DMS 273 treated with DMSO at 0.1 percent for 48 hours (cell line): Measurements from ENCODE around the gene CERK.
"Not testable (repeated sequence)": the region's sequence is repeated elsewhere in the genome, so short reads cannot be mapped to it uniquely, and the experiment has no call there.

Experiments used
- DNase-seq: peaks from one replicate; lab custom pipeline; 2025; lab: John Stamatoyannopoulos, UW

CERK gene

DNA sequence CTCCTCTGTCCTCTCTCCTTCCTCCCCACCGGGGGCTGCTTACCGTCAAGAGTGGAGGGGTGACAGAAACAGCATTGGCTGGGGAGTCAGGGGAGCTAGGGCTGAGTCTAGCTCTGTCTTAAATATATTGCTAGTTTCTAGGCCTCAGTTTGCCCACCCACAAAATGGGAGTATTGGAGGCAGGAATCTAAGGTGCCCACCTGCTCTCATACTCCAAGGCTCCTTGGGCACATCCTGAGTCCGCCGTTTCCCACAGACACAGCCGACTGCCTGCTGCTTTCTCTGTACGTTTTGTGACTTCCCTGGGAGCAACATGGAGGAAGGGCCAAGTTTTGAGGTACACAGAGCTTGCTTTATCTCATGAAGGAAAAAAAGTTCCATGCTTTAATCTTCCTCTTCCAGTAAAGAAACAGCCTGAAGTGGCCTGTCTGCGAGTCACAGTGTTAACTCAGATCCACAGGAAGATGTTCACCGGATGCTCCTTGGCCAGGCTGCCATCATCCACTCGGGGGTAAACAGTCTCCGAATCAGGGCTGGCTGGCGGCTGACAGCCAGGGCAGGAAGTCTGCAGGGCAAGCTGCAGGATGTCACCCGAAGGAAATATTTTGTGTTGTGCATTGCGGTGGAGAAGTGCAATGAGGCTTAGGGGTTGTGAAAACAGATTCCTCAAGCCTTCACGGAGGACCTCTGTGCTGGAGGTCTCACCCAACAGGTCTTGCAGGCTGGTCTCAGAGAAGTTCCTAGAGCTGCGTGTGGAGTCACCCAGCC is 11.0 kb upstream of the CERK start:
- no peak for DNase-seq

- no peak for DNase-seq
Measured at GRCh38 chr22:46748206-46748907, 10.3 kb upstream of the CERK start.

DNA sequence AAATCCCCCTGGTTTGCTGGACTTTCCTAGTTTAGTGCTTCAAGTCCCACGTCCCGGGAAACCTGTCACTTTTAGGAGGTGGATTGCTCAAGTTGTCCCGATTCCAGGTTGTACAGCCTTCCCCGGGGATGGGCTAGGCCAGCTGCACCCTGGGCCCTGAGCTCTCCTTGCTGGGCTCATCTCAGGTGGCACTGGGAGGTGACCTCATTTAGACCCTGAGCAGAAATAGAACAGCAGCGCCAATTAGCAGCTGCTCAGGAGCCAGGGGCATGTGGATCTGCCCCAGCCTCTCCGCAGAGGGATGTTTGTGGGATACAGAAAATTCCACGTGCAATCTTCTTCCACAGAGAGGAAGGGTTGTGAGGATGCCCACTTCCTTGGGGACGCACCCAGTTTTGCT is 9.6 kb upstream of the CERK start:
- no peak for DNase-seq

DNA sequence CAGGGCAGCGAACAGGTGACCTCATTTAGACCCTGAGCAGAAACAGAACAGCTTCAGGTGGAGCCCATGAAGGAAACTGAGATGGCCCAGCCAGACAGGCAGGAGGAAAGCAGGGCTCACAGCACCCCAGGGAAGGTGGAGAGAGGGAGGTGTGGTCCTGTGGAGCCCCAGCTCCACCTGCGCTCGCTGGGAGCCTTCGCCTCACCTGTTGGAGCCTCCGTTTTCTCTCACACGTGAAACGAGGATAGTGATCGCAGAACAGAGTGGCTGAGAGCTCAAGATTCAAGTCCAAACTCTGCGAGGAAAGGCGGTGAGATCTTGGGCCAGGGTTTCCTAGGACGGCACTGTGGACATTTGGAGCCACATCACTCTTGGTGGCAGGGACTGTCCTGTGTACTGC is 8.6 kb upstream of the CERK start:
- no peak for DNase-seq

GRCh38 chr22:46746192-46746591 is 8.1 kb upstream of the CERK start:
- no peak for DNase-seq

DNA sequence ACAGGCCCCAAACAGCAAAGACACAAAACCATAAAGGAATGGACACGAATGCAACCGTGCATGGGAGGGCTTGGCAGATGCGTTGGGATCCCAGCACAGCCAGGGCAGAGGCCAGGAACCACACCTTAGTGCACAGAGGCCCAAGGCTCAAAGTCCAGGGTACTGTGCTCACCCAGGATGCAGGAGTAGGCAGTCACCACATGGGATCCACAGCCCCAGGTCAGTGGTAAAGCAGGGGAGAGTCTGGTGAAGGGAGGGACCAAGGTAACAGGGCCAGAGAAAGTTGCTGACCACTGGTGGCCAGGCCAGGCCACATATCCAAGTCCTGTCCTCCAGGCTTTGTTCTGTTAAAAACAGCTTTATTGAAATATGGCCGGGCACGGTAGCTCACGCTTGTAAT is 6.5 kb upstream of the CERK start:
- no peak for DNase-seq

GRCh38 chr22:46742576-46743221 is 4.6 kb upstream of the CERK start:
- DNase-seq = no peak

DNA sequence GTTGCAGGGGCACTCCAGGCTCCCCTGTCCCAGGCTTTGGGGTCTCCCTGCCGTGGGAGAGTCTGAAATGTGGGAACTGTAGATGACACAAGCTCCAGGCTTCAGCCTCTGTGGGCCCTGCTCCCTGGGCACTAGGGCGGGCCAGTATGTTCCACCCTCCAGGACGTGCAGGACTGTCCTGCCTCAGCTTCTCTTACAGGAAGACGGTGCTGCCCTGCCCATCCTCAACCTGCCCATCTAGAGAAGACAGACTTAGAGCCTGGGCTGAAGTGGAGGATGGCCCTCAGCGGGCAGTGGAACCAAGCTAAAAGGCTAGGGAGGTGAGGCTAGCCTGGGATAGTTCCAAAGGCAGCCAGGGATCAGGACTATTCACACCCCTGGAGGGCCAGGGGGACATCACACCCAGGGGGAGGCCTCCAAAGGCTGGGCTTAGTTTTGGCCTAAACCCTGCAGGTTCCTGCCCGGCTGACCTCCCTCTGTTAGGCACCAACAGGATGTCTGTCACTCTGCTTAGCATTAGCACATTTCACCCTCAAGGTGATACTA is 4.0 kb upstream of the CERK start:
- no peak for DNase-seq

DNA sequence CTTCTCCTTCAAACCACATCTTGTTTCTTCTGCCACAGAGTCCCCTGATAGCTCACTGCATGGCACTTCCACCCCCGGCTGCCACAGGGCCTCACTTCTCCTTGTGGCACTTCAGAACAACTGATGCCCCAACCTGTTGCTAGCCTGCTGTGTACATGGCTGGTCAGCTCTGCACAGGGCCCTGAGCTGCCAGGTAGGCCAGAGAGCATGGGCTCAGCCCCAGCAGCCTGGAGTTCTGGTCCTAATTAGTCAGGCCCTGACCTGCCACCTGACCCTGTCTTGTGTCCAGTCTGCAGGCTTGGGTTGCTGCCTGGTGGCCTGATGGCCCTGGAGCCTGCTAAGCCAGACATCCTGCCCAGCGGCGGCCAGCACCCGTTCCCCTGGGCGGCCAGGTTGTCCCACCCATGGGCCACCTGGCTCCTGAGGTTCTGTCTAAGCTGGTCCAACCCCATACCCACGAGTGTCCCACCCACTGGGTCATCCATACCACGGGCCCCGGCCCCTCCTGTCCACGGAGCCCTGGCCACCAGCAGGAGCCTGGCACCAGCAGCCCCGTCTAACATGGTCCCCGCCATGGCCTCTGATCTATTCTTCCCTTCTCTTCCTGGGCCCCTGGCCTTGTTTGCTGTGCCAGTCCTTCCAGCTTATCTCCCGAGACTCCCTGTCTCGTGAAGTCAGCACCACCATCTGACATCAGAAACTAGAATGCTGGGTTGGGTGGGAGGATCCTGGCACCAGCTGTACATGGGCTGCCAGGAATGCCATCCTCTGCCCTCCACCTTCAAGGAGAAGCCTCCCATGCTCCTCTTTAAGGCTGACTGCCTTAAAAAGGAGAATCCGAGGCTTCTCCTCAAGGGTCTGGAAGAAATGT is 3.1 kb upstream of the CERK start:
- no peak for DNase-seq

DNA sequence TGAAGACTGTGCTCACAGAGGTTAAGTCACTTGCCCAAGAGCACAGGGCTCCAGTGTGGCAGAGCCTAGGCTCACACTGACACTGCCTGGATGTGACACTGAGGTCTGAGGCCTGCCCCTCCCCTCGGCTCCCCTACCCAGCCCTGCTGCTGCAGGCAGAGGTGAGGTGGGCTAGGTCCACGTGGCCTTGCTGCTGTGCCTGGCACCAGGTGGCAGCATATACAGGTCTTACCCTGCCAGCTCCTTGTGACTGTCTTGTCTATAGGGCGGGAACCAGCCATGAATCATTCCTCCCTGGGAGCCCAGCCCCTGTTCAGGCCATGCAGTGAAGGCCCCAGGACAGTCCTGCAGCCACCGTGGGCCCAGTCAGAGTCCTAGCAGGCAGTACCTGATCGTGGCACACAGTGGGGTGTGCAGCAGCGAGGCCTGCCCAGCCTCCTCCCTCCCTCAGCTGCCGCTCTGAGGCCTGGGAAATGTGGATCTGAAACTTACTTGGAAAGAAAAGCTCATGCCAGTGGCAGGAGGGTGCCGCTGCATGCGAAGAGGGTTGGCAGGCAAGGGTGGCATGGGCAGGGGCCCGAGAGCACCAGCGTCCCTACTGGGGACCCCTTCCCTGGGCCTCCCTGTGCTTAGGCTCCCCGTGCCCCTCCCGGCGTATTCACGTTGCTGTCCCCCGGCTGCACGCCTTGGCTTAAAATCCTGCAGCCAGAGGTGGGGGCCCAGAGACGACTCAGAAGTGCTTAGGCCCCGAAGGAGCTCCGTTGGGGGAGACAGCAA is 1.2 kb upstream of the CERK start:
- no peak for DNase-seq

- no peak for DNase-seq
Measured at GRCh38 chr22:46738647-46739093, 618 bp upstream of the CERK start.

DNA sequence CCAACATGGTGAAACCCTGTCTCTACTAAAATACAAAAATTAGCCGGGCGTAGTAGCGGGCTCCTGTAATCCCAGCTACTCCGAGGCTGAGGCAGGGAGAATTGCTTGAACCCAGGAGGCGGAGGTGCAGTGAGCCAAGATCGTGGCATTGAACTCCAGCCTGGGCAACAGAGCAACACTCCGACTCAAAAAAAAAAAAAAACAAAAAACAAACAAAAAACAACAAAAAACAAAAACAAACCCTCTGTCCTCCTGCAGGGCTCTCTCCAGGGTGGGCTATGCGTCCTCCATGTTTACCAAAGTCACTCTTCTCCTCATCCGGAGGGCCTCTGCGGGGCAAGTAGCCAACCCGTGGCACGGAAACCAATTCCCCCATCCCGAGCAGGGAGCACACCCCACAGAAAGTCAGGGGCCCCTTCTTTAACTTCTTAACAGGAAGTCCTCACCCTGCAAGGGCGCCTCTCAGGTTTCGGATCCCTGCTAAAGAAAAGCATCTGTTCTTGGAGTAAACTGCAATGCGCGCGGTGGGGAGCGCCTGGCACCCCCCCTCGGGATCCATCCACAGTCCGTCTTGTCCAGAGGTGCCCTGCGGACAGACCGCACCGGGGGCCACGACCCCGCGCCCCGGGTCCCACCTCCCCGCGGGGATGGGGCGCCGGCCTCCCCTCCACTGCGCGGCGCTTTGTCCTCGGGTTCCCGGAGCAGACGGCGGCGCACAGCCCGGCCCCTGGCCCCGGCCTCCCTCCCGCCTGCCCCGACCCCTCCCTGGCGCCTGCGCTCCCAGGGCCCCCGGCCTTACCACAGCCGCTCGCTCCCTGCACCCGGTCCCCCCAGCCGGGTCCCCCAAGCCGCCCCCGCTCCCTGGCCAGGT is 712 bp downstream of the CERK start:
- no peak for DNase-seq

GRCh38 chr22:46736705-46737104 is 1.3 kb downstream of the CERK start:
- DNase-seq = no peak

DNA sequence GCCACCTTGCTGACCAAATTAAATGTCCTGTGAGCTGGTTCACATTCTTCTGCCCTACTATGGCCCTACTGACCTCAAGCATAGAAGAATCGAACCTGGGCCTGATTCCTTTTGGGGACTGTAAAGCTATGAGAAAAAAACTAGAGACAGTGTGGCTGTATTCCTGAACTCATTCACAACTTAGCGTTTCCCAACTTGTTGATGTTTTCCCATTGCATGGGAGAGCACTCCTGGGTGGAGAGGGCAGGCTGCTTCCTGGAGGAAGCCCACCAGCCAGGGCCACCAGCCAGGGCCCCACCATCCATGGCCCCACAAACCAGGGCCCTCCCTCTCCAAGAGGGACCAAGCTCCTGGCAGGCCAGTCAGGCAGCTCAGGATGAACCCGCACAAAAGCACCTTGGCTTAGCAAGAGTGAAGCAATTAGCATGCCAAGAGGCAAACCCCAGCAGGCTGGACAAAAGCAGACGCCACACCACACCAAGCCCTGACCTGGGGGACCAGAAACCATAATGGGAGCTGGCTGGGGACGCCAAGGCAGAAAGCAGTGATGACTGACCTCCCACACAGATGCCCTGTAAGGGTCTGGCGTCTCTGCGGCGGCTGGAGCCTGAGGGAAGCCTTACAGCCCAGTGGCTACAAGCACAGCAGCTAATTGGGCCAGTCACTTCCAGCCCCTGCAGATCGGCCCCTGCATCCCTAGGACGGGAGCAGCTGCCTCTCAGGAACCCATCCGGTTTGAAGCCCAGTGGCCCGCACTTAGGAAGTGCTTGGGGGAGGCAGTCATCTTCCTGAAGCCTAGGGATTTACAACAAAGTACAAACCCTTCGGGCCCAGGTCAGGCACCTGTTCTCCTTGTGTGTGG is 2.1 kb downstream of the CERK start:
- DNase-seq = no peak

DNA sequence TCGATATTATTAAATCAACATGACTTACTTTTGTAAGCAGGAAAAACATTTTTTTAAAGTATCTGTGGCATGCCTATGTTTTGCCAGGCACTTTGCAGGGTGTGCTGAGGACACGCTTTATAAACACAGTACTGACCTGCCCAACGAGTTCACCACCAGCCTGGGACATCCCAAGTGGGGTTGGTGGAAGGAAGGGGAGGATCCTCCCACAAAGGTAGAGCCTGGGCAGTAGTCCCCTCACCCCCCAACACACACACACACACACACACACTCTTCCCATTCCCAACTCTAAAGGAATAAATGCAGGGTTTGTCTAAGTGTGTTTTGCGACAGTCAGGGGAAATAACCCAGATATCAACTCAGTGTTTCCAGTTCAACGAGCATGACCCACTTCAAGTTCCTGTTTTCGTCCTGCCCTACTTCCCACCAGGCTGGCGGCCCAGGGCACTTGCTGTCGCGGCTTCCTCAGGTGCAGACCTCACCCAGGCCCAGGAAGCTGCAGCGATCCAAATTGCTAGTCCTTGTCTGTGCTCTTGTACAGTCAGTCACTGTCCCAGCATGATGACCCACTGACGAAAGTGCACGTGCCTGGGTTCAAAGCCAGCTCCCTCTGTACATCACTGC is 3.1 kb downstream of the CERK start:
- DNase-seq = no peak

DNA sequence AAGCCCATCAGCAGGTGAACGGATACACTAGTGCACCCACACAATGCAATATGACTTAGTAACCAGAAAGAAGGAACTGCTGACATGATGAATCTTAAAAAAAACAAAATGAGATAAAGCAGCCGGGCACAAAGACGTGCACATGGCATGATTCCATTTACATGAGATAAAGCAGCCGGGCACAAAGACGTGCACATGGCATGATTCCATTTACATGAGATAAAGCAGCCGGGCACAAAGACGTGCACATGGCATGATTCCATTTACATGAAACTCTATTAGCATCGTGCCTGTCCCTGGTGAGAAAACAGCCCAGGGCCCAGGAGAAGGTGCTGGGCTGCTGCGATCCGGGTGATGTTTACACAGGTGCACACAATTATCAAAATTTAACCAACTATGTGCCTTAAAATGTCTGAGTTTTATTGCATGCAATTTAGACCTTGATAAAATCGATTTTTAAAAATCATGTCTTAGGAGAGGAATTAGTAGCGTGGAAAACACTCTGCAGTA is 3.8 kb downstream of the CERK start:
- not testable (repeated sequence) for DNase-seq

- DNase-seq = no peak
Measured at GRCh38 chr22:46732513-46732912, 5.5 kb downstream of the CERK start.

- DNase-seq = no peak
Measured at GRCh38 chr22:46732041-46732379, 6.0 kb downstream of the CERK start.
